Measurements from ENCODE around the gene SLC22A2. TPM values are rescaled to one million over a fixed set of nuclear protein-coding genes. Genes with fewer than 3 reads are reported as not detected.

SLC22A2 gene
- total RNA-seq, 4 donors from 2014 or later: not detected

DNA sequence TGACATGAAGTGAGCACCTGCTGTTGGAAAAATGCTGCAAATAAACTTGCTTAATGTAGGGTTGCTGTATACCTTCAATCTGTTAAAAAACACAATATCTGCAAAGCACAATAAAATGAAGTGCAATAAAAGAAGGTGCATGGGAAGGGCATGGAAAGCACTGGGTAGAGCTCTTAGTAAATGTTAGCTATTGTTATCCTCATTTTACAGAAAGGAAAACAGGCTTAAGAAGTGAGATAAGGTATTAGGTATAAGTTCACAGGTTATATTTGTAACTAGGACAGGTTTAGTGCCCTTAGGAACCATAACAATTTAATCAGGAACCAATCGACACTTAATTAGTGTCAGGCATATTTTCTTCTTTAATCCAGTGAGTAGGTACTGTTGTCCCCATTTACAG is 36.7 kb downstream of the SLC22A2 start:
- TF ChIP-seq POLR2A (IDR thresholded peaks at IDR 0.05) (no peak), CTCF (IDR thresholded peaks at IDR 0.05) (no peak)
- Histone ChIP-seq H3K4me1 (no peaks in the 10 kb centered on the region), H3K9me3 (no peaks in the 10 kb centered on the region), H3K4me3 (no peak overlapping the region), H3K36me3 (no peaks in the 10 kb centered on the region), H3K27me3 (no peaks in the 10 kb centered on the region), H3K27ac (no peak overlapping the region)
- intact Hi-C loops (cut with DNase I): no loop called here
- no peak for DNase-seq
- WGBS, 2 donors: 83 to 84% methylated on average over 1 of the region's 1 CpG

DNA sequence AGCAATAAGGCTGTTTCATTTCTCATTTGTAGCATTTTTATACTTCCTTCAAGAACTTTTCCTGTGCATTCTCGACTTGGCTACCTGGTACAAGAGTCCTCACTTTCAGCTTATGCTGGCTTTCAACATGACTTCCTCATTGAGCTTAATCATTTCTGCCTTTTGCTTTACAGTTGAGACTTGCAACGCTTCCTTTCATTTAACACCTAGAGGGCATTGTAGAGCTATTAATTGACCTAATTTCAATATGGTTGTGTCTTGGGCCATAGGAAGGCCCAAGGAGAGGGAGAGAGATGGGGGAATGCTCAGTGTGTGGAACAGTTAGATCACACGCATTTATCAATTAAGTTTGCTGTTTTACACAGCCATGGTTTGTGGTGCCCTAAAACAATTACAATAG is 37.2 kb downstream of the SLC22A2 start:
- H3K4me1 ChIP-seq: no peaks in the 10 kb centered on the region
- 16% methylated on average over 3 of the region's 3 CpGs for WGBS, 2 donors
- no peaks in the 10 kb centered on the region for H3K36me3 ChIP-seq
- no peak overlapping the region for H3K27ac ChIP-seq
- TF ChIP-seq POLR2A (IDR thresholded peaks at IDR 0.05) (no peak), CTCF (IDR thresholded peaks at IDR 0.05) (peak in 4 of 6 experiments; percentile 22 to 58 (median 28))
- H3K27me3 ChIP-seq: no peaks in the 10 kb centered on the region
- intact Hi-C loops (cut with DNase I): no loop called here
- H3K4me3 ChIP-seq: no peak overlapping the region
- no peaks in the 10 kb centered on the region for H3K9me3 ChIP-seq
- no peak for DNase-seq

DNA sequence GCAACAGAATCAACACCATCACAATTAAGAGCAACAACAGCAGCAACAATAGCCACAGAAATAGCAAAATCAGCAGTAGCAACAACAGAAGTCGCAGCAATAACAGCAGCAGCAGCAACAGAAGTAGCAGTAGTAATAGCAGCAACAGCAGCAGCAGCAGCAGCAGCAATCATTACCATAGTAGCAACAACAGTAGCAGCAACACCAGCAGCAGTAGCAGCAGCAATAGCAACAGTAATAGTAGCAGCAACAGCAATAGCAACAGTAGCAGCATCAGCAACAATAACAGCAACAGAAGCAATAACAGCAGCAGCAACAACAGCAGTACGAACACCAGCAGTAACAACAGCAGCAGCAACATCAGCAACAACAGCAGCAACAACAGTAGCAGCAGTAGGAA is 39.8 kb downstream of the SLC22A2 start:
- DNase-seq: no peak
- no peak for TF ChIP-seq CTCF (IDR thresholded peaks at IDR 0.05)
- no peak for TF ChIP-seq POLR2A (IDR thresholded peaks at IDR 0.05)
- Histone ChIP-seq H3K4me1 (no peaks in the 10 kb centered on the region), H3K36me3 (no peaks in the 10 kb centered on the region), H3K4me3 (no peak overlapping the region), H3K27me3 (no peaks in the 10 kb centered on the region), H3K27ac (no peak overlapping the region), H3K9me3 (peaks cover 0 to 11% (median 0%) of the 10 kb centered on the region in 3 donors)
- intact Hi-C loops (cut with DNase I): loop anchor here (5.0 kb wide), 1 partner anchor 238 kb away; no protein-coding TSS in a partner anchor
- WGBS, 2 donors: 74 to 75% methylated on average over 2 of the region's 2 CpGs

GRCh38 chr6:160217863-160218262 is 40.8 kb downstream of the SLC22A2 start:
- H3K27ac ChIP-seq: no peak overlapping the region
- H3K4me3 ChIP-seq: no peak overlapping the region
- intact Hi-C loops (cut with DNase I): loop anchor here (5.0 kb wide), 1 partner anchor 239 kb away; no protein-coding TSS in a partner anchor
- H3K9me3 ChIP-seq: peaks cover 0 to 11% (median 0%) of the 10 kb centered on the region in 3 donors
- 71 to 77% methylated on average over 4 of the region's 4 CpGs for WGBS, 2 donors
- H3K36me3 ChIP-seq: no peaks in the 10 kb centered on the region
- TF ChIP-seq POLR2A (IDR thresholded peaks at IDR 0.05): no peak
- TF ChIP-seq CTCF (IDR thresholded peaks at IDR 0.05): no peak
- no peaks in the 10 kb centered on the region for H3K4me1 ChIP-seq
- no peak for DNase-seq
- H3K27me3 ChIP-seq: no peaks in the 10 kb centered on the region

GRCh38 chr6:160217073-160217472 is 41.5 kb downstream of the SLC22A2 start:
- no peaks in the 10 kb centered on the region for H3K4me1 ChIP-seq
- no peak overlapping the region for H3K27ac ChIP-seq
- no peak overlapping the region for H3K4me3 ChIP-seq
- no peaks in the 10 kb centered on the region for H3K36me3 ChIP-seq
- TF ChIP-seq POLR2A (IDR thresholded peaks at IDR 0.05): no peak
- TF ChIP-seq CTCF (IDR thresholded peaks at IDR 0.05): no peak
- H3K27me3 ChIP-seq: no peaks in the 10 kb centered on the region
- H3K9me3 ChIP-seq: peaks cover 0 to 11% (median 0%) of the 10 kb centered on the region in 3 donors
- intact Hi-C loops (cut with DNase I): loop anchor here (5.0 kb wide), 1 partner anchor 240 kb away; no protein-coding TSS in a partner anchor
- WGBS, 2 donors: 78 to 92% methylated on average over 1 of the region's 1 CpG
- DNase-seq: no peak
